CD14-positive monocyte (primary cell): ENCODE measurements around the gene SRGAP1. TPM values are rescaled to one million over a fixed set of nuclear protein-coding genes. Genes with fewer than 3 reads are reported as not detected.
A peak's percentile ranks its signal among the peaks of the same experiment; 100 is the strongest.

Experiments used
- DNase-seq, 3 donors: peaks; one replicate each; pipeline ENCODE4 v3.0.0-alpha.2; 2011 to 2022
- H2AFZ ChIP-seq: 2 replicates; pipeline ENCODE4 v1.6.0; 2012; ENCODE audit warnings: mild to moderate bottlenecking, low read depth, low read length, inconsistent platforms; ENCODE audit not compliant: insufficient read depth, poor library complexity, severe bottlenecking
- H3K27ac ChIP-seq, 2 donors: 1 replicate in 1 of 2; 2 replicates in 1 of 2; pipeline ENCODE4 v1.5.1; 2012 to 2013; ENCODE audit warnings: low read length in 2 of 2, control low read depth in 1 of 2, inconsistent platforms in 1 of 2, low read depth in 1 of 2, mild to moderate bottlenecking in 1 of 2
- H3K27me3 ChIP-seq, 2 donors: one replicate each; pipeline versions ENCODE4 v1.6.0 to v1.6.1; 2011 to 2013; ENCODE audit warnings: low read length in 2 of 2; ENCODE audit not compliant: control insufficient read depth in 2 of 2, insufficient read depth in 2 of 2
- H3K36me3 ChIP-seq, 2 donors: replicated peaks in 1 of 2; 1 replicate in 1 of 2; 2 replicates in 1 of 2; pipeline versions ENCODE4 v1.5.1 to v1.6.1; 2012 to 2013; ENCODE audit warnings: low read length in 2 of 2, control low read depth in 1 of 2, inconsistent platforms in 1 of 2, mild to moderate bottlenecking in 1 of 2; ENCODE audit not compliant: insufficient read depth in 2 of 2, control insufficient read depth in 1 of 2
- H3K4me1 ChIP-seq, 2 donors: 1 replicate in 1 of 2; 2 replicates in 1 of 2; pipeline versions ENCODE4 v1.5.1 to v1.6.1; 2012 to 2013; ENCODE audit warnings: low read length in 2 of 2, control low read depth in 1 of 2, inconsistent platforms in 1 of 2, mild to moderate bottlenecking in 1 of 2, moderate library complexity in 1 of 2; ENCODE audit not compliant: insufficient read depth in 2 of 2, control insufficient read depth in 1 of 2
- H3K4me2 ChIP-seq: replicated peaks from 2 replicates; pipeline ENCODE3; 2012; ENCODE audit warnings: low read length, moderate library complexity, mild to moderate bottlenecking; ENCODE audit not compliant: poor library complexity, severe bottlenecking; ENCODE audit errors: extremely low read depth
- H3K4me3 ChIP-seq, 3 experiments: fragments of 200-600 bp in 1 of 3; sonication (generic) in 1 of 3; replicated peaks in 1 of 3; 1 replicate in 2 of 3; 2 replicates in 1 of 3; pipeline ENCODE4 v1.5.1; 2011 to 2013; ENCODE audit warnings: low read length in 3 of 3, mild to moderate bottlenecking in 3 of 3, control low read depth in 2 of 3, low read depth in 2 of 3, inconsistent platforms in 1 of 3, moderate library complexity in 1 of 3
- H3K79me2 ChIP-seq: 2 replicates; pipeline ENCODE4 v1.6.0; 2012; ENCODE audit warnings: mild to moderate bottlenecking, control low read depth, inconsistent platforms, low read length, moderate library complexity; ENCODE audit not compliant: insufficient read depth
- H3K9ac ChIP-seq: 2 replicates; pipeline ENCODE4 v1.6.0; 2017; ENCODE audit warnings: low read length, mild to moderate bottlenecking; ENCODE audit not compliant: insufficient read depth, poor library complexity, severe bottlenecking
- H3K9me3 ChIP-seq, 2 donors: replicated peaks in 1 of 2; 1 replicate in 1 of 2; 2 replicates in 1 of 2; pipeline versions ENCODE4 v1.5.1 to v1.6.1; 2012 to 2013; ENCODE audit warnings: low read length in 2 of 2, control low read depth in 1 of 2; ENCODE audit not compliant: control insufficient read depth in 1 of 2, insufficient read depth in 1 of 2
- H4K20me1 ChIP-seq: 2 replicates; pipeline ENCODE4 v1.6.0; 2012; ENCODE audit warnings: mild to moderate bottlenecking, low read length, control low read depth, moderate library complexity; ENCODE audit not compliant: insufficient read depth
- H3K27ac Mint-ChIP-seq, 7 donors: one replicate each; pipeline ENCODE4 v1.8.0; 2020; ENCODE audit warnings: mild to moderate bottlenecking in 7 of 7, mixed read lengths in 7 of 7, moderate library complexity in 6 of 7, inconsistent platforms in 2 of 7
- H3K27me3 Mint-ChIP-seq, 3 donors: one replicate each; pipeline ENCODE4 v1.8.0; 2021 to 2022; ENCODE audit warnings: low read depth in 3 of 3, mild to moderate bottlenecking in 3 of 3, mixed read lengths in 3 of 3, moderate library complexity in 3 of 3, inconsistent platforms in 1 of 3
- H3K36me3 Mint-ChIP-seq, 2 donors: one replicate each; pipeline ENCODE4 v1.8.0; 2020; ENCODE audit warnings: mixed read lengths in 2 of 2, inconsistent platforms in 1 of 2, mild to moderate bottlenecking in 1 of 2
- H3K4me1 Mint-ChIP-seq: one replicate; pipeline ENCODE4 v1.8.0; 2020; ENCODE audit warnings: mild to moderate bottlenecking, mixed read lengths
- H3K4me3 Mint-ChIP-seq, 2 donors: one replicate each; pipeline ENCODE4 v1.8.0; 2020; ENCODE audit warnings: mild to moderate bottlenecking in 2 of 2, mixed read lengths in 2 of 2, moderate library complexity in 1 of 2
- H3K9me3 Mint-ChIP-seq, 7 donors: one replicate each; pipeline ENCODE4 v1.8.0; 2020 to 2022; ENCODE audit warnings: mixed read lengths in 7 of 7, mild to moderate bottlenecking in 6 of 7, moderate library complexity in 6 of 7, inconsistent platforms in 2 of 7
- CTCF ChIP-seq: fragments of 200-600 bp; IDR thresholded peaks from one replicate; pipeline ENCODE4 v1.8.0; 2022; ENCODE audit warnings: antibody characterized with exemption, mild to moderate bottlenecking
- WGBS: methylation state at CpG from one replicate; pipeline ENCODE4 v1.1.5; 2013; ENCODE audit warnings: missing lambda C conversion rate; ENCODE audit not compliant: insufficient coverage; 5-methylcytosine and 5-hydroxymethylcytosine counted together
- intact Hi-C, 2 donors: fragments of 100-400 bp; cut with micrococcal nuclease; formaldehyde crosslinking; loops; one replicate each; pipeline versions ENCODE4 v1.15.0 to v1.15.1; 2023
- polyA plus RNA-seq, 3 donors: library from polyadenylated mRNA; depleted of rRNA in 1 of 3; unstranded in 2 of 3; stranded (reverse) in 1 of 3; fragments of 300-500 nt in 2 of 3; fragments of >200 nt in 1 of 3; fragmentation: Illumina TruSeq in 2 of 3; gene quantifications; 1 replicate in 2 of 3; 2 replicates in 1 of 3; pipeline ENCODE4 v1.2.3, GENCODE V29; 2012 to 2021

SRGAP1 gene
- polyA plus RNA-seq, 3 donors: 0.05 to 0.52 (median 0.07) TPM

DNA sequence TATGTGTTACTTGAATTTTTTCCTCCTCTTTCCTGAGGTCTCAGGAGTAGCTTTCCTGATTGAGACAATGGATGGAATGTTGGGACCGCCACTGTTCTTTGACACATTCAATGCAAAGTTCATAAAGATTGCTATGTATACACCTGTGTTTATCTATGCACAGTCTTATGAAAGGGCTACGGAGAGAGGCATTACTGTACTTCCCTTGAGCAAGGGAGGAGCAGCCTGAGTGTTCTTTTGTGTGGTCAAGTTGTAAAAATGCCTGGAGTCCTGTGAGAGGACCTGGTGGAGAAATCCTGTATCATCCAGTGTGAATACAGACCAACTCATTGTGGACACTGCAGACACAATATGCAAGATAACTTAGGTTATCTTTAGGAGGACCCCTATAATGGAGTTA is 1.2 kb downstream of the SRGAP1 start:
- Histone ChIP-seq H3K27ac (no peak overlapping the region), H3K79me2 (no peaks in the 10 kb centered on the region), H2AFZ (no peak overlapping the region), H3K4me1 (peaks cover 11 to 17% of the 10 kb centered on the region in 2 donors), H4K20me1 (no peaks in the 10 kb centered on the region), H3K9me3 (no peaks in the 10 kb centered on the region), H3K9ac (no peak overlapping the region), H3K4me2 (no peak overlapping the region), H3K36me3 (no peaks in the 10 kb centered on the region), H3K4me3 (no peak overlapping the region), H3K27me3 (peaks cover 8 to 15% of the 10 kb centered on the region in 2 donors)
- Mint-ChIP-seq H3K9me3 (peaks cover 0 to 2% (median 0%) of the 10 kb centered on the region in 7 donors), H3K36me3 (no peaks in the 10 kb centered on the region), H3K4me3 (peak overlapping the region in 1 of 2 donors; percentile 4), H3K27me3 (peaks cover 23 to 27% (median 25%) of the 10 kb centered on the region in 3 donors), H3K27ac (no peak overlapping the region), H3K4me1 (peaks cover 15% of the 10 kb centered on the region)
- no peak for DNase-seq
- WGBS: 67% methylated on average over 1 of the region's 2 CpGs
- TF ChIP-seq CTCF: no peak
- intact Hi-C loops: loop anchor here in 1 of 2 donors (10.0 kb wide), 3 partner anchors 69 to 559 kb away; partner anchors contain the start of gene XPOT

DNA sequence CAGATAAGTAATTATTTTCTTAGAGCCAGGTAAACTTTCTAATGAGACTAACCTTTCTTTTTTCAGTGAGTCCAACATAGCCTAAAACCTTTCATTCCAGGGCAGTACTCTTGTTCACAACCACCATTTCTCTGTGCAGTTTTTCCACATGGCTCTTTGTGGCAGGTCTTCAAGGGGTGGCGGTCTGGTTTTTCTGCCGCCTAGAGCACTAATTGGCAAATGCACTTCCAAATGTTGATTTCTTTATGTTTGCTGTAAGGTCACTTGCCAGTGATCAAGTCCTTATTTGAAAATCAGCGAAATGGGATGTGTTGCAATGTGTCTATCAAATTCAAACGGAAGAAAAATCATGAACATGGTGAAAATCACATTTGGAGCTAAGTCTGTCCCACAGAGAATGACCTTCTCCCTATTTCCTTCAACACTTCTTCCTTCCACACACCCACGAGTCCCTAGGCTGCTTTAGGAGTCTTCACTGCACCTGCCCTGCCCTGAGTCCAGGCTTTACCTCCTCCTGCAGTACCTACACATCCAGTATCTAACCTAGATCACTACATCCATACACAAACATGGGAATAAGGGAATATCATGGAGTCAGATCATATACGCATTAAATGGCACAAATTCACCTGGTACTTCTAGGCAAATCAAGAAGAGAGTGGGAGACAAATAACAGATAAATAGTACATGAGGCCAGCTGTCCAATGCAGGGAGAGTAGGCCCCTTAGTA is 1.9 kb downstream of the SRGAP1 start:
- H3K4me2 ChIP-seq: no peak overlapping the region
- Mint-ChIP-seq H3K4me1 (peaks cover 15% of the 10 kb centered on the region), H3K9me3 (peaks cover 0 to 2% (median 0%) of the 10 kb centered on the region in 7 donors), H3K27ac (no peak overlapping the region), H3K36me3 (no peaks in the 10 kb centered on the region), H3K27me3 (peaks cover 23 to 27% (median 25%) of the 10 kb centered on the region in 3 donors), H3K4me3 (peak overlapping the region in 1 of 2 donors; percentile 23)
- TF ChIP-seq CTCF: no peak
- no peaks in the 10 kb centered on the region for H4K20me1 ChIP-seq
- H3K27me3 ChIP-seq: peaks cover 8 to 15% of the 10 kb centered on the region in 2 donors
- WGBS: 77% methylated on average over 4 of the region's 6 CpGs
- H3K9ac ChIP-seq: no peak overlapping the region
- peaks cover 11 to 17% of the 10 kb centered on the region in 2 donors for H3K4me1 ChIP-seq
- no peaks in the 10 kb centered on the region for H3K36me3 ChIP-seq
- H3K27ac ChIP-seq: no peak overlapping the region
- H2AFZ ChIP-seq: no peak overlapping the region
- no peak overlapping the region for H3K4me3 ChIP-seq
- no peaks in the 10 kb centered on the region for H3K79me2 ChIP-seq
- no peaks in the 10 kb centered on the region for H3K9me3 ChIP-seq
- intact Hi-C loops: loop anchor here in 1 of 2 donors (10.0 kb wide), 3 partner anchors 68 to 558 kb away; partner anchors contain the start of gene XPOT
- DNase-seq: no peak
